HUES48 (cell line): Measurements from ENCODE around the gene WDFY2.

ENCODE experiments used
- H3K27ac ChIP-seq: one replicate; pipeline ENCODE4 v1.7.0; 2013; ENCODE audit warnings: low read depth, low read length, inconsistent platforms
- H3K27me3 ChIP-seq: 2 replicates; pipeline ENCODE4 v1.6.1; 2013; ENCODE audit warnings: mild to moderate bottlenecking, low read length; ENCODE audit not compliant: control insufficient read depth, insufficient read depth
- H3K36me3 ChIP-seq: 2 replicates; pipeline ENCODE4 v1.6.1; 2013; ENCODE audit warnings: low read length; ENCODE audit not compliant: control insufficient read depth, insufficient read depth
- H3K4me1 ChIP-seq: 2 replicates; pipeline ENCODE4 v1.6.1; 2013; ENCODE audit warnings: mild to moderate bottlenecking, low read length; ENCODE audit not compliant: control insufficient read depth, insufficient read depth
- H3K4me3 ChIP-seq: 2 replicates; pipeline ENCODE4 v1.5.1; 2013; ENCODE audit warnings: mild to moderate bottlenecking, low read depth, low read length
- H3K9ac ChIP-seq: 2 replicates; pipeline ENCODE4 v1.6.1; 2013; ENCODE audit warnings: mild to moderate bottlenecking, low read depth, low read length, moderate library complexity
- H3K9me3 ChIP-seq: 2 replicates; pipeline ENCODE4 v1.6.1; 2013; ENCODE audit warnings: low read length; ENCODE audit not compliant: control insufficient read depth, insufficient read depth

WDFY2 gene

DNA sequence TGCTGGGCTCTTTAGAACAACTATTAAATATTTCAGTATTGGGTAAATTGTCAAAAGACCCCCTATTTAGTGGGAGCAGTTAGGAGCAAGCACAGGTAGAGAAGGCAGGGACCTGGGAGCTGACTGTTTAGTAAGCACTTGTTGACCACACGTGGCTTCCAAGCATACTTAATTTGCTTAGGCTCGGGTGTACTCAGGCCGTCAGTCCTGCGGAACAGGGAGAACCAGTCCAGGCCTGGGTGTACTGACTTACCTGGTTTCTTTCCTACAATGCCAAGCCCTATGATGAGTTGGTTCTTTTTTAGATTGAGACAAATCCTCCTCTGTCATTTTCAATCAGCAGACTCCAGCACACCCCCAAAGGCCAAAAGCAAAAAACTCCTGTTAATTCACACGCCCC is 90.0 kb downstream of the WDFY2 start:
- Histone ChIP-seq H3K9ac (no peak overlapping the region), H3K27ac (peak overlapping the region; percentile 32), H3K9me3 (no peaks in the 10 kb centered on the region), H3K27me3 (no peaks in the 10 kb centered on the region), H3K36me3 (no peaks in the 10 kb centered on the region; the same call in 1 of the 2 replicates), H3K4me3 (no peak overlapping the region), H3K4me1 (peaks cover 22% of the 10 kb centered on the region)

DNA sequence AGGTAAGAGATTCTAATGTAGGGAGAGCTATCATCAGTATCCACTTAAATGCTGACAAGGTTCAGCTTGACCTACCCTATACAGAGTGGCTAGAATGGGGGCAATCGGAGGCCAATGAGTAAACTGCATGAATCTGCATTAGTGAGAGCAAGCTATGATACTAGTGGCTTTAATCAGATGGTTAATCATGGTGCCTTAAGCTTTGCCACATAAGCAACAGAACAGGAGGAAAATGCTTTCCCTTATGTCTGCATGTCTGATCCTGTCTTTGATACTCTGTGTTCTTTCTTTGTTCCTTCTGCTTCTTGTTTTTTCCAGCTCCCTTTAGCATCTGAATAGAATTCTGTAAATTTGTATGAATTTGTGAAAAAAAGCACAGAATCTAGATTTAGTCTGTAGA is 91.1 kb downstream of the WDFY2 start:
- Histone ChIP-seq H3K9me3 (no peaks in the 10 kb centered on the region), H3K27me3 (no peaks in the 10 kb centered on the region), H3K4me3 (no peak overlapping the region), H3K4me1 (peaks cover 22% of the 10 kb centered on the region), H3K9ac (no peak overlapping the region), H3K27ac (no peak overlapping the region), H3K36me3 (peaks cover 4% of the 10 kb centered on the region)

DNA sequence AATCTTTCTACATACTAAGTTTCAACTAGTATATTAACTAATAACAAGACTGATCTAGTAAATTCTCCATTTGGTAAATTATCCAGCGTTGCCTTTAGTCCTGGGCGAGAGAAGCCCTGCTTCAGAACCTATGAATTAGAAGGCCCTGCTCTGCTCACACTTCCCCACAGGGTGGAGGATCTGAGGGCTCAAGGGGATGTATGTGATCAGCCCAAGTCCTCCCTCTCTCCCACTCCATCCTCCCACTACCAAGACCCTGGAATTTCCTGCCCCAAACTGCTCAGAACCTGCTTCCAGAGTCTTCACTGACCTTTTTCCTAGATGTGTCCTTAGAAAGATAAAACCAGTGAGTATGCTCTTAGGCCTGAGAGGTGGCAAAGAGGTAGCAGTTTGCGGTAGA is 91.6 kb downstream of the WDFY2 start:
- Histone ChIP-seq H3K27me3 (no peaks in the 10 kb centered on the region), H3K9ac (no peak overlapping the region), H3K36me3 (peaks cover 5% of the 10 kb centered on the region), H3K27ac (no peak overlapping the region), H3K4me3 (no peak overlapping the region), H3K9me3 (no peaks in the 10 kb centered on the region), H3K4me1 (peaks cover 22% of the 10 kb centered on the region)

DNA sequence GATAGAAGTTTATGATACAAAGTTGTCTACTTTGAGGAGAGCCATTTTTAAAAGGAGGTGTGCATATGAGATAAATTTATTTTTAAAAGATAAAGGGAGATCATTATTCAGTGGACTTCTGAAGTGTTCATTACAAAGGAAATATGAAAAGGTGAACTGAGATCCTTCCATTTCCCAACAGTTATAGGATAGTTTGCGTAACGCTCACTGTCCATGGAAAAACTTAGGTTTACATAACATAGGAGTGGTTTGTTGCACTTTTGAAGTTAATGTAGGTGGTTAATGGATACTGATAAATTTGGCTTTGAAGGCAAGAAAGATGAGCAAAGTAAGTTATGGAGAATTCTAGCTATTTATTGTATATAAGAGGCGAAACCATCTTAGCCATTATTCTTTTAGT is 92.5 kb downstream of the WDFY2 start:
- H3K4me1 ChIP-seq = peaks cover 22% of the 10 kb centered on the region
- H3K27ac ChIP-seq = no peak overlapping the region
- no peaks in the 10 kb centered on the region for H3K27me3 ChIP-seq

GRCh38 chr13:51678420-51678819 is 94.2 kb downstream of the WDFY2 start:
- H3K9ac ChIP-seq = no peak overlapping the region

More for the DNA sequence above, 92.5 kb downstream of the WDFY2 start:
- no peak overlapping the region for H3K9ac ChIP-seq
- no peak overlapping the region for H3K4me3 ChIP-seq
- no peaks in the 10 kb centered on the region for H3K9me3 ChIP-seq
- H3K36me3 ChIP-seq = peaks cover 5% of the 10 kb centered on the region

GRCh38 chr13:51679616-51680015 is 95.4 kb downstream of the WDFY2 start:
- no peaks in the 10 kb centered on the region for H3K9me3 ChIP-seq
- H3K4me1 ChIP-seq = peaks cover 16% of the 10 kb centered on the region
- peaks cover 5% of the 10 kb centered on the region for H3K36me3 ChIP-seq
- no peak overlapping the region for H3K9ac ChIP-seq
- H3K27ac ChIP-seq = no peak overlapping the region
- H3K27me3 ChIP-seq = no peaks in the 10 kb centered on the region
- no peak overlapping the region for H3K4me3 ChIP-seq

More at GRCh38 chr13:51678420-51678819, 94.2 kb downstream of the WDFY2 start:
- no peaks in the 10 kb centered on the region for H3K27me3 ChIP-seq
- no peaks in the 10 kb centered on the region for H3K9me3 ChIP-seq
- peaks cover 21% of the 10 kb centered on the region for H3K4me1 ChIP-seq
- H3K27ac ChIP-seq = no peak overlapping the region
- H3K4me3 ChIP-seq = no peak overlapping the region
- peaks cover 5% of the 10 kb centered on the region for H3K36me3 ChIP-seq

- Histone ChIP-seq H3K4me1 (peaks cover 9% of the 10 kb centered on the region), H3K36me3 (peaks cover 5% of the 10 kb centered on the region), H3K27me3 (no peaks in the 10 kb centered on the region), H3K9me3 (no peaks in the 10 kb centered on the region), H3K27ac (no peak overlapping the region), H3K4me3 (no peak overlapping the region), H3K9ac (no peak overlapping the region)
Measured at GRCh38 chr13:51681037-51681678, 96.9 kb downstream of the WDFY2 start.

DNA sequence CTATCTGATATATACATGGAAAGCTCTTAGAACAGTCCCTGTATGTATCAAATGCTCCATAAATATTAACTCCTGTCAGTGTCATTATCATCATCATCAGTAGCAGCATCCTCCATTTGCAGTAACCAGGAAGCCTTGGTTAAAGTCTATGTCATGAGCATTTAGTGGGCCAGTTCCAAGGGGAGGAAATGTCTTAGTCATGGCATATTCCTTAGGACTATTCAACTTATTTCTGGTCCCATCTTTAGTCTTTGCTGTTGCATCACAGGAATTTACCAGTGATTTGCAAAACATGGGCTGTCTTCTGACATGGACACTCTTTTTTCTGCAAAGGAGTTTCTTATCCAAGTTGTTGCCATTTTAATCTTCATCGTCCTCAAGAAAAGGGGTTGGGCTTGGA is 98.4 kb downstream of the WDFY2 start:
- peaks cover 5% of the 10 kb centered on the region for H3K36me3 ChIP-seq
- H3K27ac ChIP-seq = no peak overlapping the region
- H3K9ac ChIP-seq = no peak overlapping the region
- H3K27me3 ChIP-seq = no peaks in the 10 kb centered on the region
- no peak overlapping the region for H3K4me3 ChIP-seq
- no peaks in the 10 kb centered on the region for H3K9me3 ChIP-seq
- H3K4me1 ChIP-seq = peaks cover 11% of the 10 kb centered on the region

DNA sequence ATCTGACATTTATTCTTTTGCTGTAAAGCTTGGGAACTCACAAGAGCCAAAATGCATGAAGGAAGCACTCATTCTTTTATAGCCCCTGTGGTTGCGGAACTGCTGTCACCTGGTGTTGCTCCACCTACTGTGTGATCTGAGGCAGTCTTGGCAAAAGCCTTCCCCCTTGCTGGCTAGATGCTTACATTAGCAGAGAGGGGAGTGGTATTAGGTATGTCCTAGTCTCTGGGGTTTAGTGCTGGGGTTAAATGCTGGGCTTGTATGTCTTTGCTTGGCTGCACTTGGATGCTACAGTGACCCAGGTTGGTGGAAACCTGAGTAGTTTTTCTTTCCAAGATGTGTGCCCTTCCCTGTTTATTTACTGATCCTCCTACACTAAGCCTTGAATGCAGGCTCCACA is 99.3 kb downstream of the WDFY2 start:
- H3K9me3 ChIP-seq = no peaks in the 10 kb centered on the region
- peaks cover 5% of the 10 kb centered on the region; the same call in 1 of the 2 replicates for H3K36me3 ChIP-seq
- no peak overlapping the region for H3K9ac ChIP-seq
- H3K4me1 ChIP-seq = peaks cover 21% of the 10 kb centered on the region
- no peak overlapping the region for H3K27ac ChIP-seq
- no peaks in the 10 kb centered on the region for H3K27me3 ChIP-seq
- no peak overlapping the region for H3K4me3 ChIP-seq

GRCh38 chr13:51684076-51684475 is 99.8 kb downstream of the WDFY2 start:
- Histone ChIP-seq H3K27me3 (no peaks in the 10 kb centered on the region), H3K36me3 (peaks cover 5% of the 10 kb centered on the region; the same call in 1 of the 2 replicates), H3K27ac (no peak overlapping the region), H3K9me3 (no peaks in the 10 kb centered on the region), H3K4me3 (no peak overlapping the region), H3K4me1 (peaks cover 25% of the 10 kb centered on the region), H3K9ac (no peak overlapping the region)

GRCh38 chr13:51687947-51688714 is 103.9 kb downstream of the WDFY2 start:
- Histone ChIP-seq H3K27me3 (no peaks in the 10 kb centered on the region), H3K4me3 (no peak overlapping the region), H3K4me1 (peaks cover 34% of the 10 kb centered on the region), H3K9ac (no peak overlapping the region), H3K36me3 (no peaks in the 10 kb centered on the region), H3K27ac (no peak overlapping the region), H3K9me3 (no peaks in the 10 kb centered on the region)
